Activated naive CD4-positive, alpha-beta T cell treated with anti-CD3 and anti-CD28 coated beads for 36 hours (primary cell): ENCODE data around the gene DNAJA1. TPM values are rescaled to one million over a fixed set of nuclear protein-coding genes. Genes with fewer than 3 reads are reported as not detected.
A peak's percentile ranks its signal among the peaks of the same experiment; 100 is the strongest.

ENCODE experiments used
- CTCF ChIA-PET: fragments of 350-600 bp; sonication (Branson Sonifier 250); formaldehyde crosslinking; loops from one replicate; lab custom pipeline; 2021; ENCODE audit warnings: antibody characterized with exemption; lab: Charles Lee
- DNase-seq: peaks from one replicate; pipeline ENCODE4 v3.0.0-alpha.2; 2020
- H3K27ac Mint-ChIP-seq: one replicate; pipeline ENCODE4 v1.8.0; 2021; ENCODE audit warnings: mild to moderate bottlenecking, mixed read lengths
- H3K27me3 Mint-ChIP-seq: one replicate; pipeline ENCODE4 v1.8.0; 2021; ENCODE audit warnings: low read depth, mixed read lengths
- H3K36me3 Mint-ChIP-seq: one replicate; pipeline ENCODE4 v1.8.0; 2021; ENCODE audit warnings: low read depth, mixed read lengths
- H3K4me1 Mint-ChIP-seq: one replicate; pipeline ENCODE4 v1.8.0; 2021; ENCODE audit warnings: low read depth, mixed read lengths
- H3K4me3 Mint-ChIP-seq: one replicate; pipeline ENCODE4 v1.8.0; 2021; ENCODE audit warnings: mild to moderate bottlenecking, moderate library complexity, mixed read lengths
- H3K9me3 Mint-ChIP-seq: one replicate; pipeline ENCODE4 v1.8.0; 2021; ENCODE audit warnings: mixed read lengths
- intact Hi-C: fragments of 100-400 bp; cut with micrococcal nuclease; formaldehyde crosslinking; loops from one replicate; pipeline ENCODE4 v1.15.1; 2023
- total RNA-seq, 2 experiments: library from RNA; stranded (reverse); gene quantifications; one replicate each; pipeline ENCODE4 v1.2.3, GENCODE V29; 2021

The DNAJA1 gene
- total RNA-seq, 2 experiments from 2014 or later = 110 to 120 TPM

DNA sequence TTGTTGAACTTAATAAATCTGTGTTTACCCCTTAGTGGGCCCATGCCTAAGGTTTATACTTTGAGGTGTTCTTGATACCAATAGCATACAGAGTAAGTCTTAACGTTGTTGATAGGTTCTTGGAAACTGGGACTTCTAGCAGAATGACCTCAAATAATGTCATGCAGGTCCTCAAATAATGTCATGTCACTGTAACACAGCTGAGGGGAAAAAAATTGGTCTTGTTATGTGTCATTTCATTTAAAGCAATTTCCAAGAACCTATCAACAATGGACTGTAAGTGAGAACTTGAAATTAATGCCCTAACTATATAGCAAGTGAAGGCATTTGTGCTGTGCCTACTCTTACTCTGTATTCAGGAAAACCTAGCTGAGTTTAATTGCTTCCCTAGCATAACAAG is 7.2 kb downstream of the DNAJA1 start:
- Mint-ChIP-seq H3K4me1 (peaks cover 59% of the 10 kb centered on the region), H3K27ac (peak overlapping the region; percentile 28), H3K27me3 (no peaks in the 10 kb centered on the region), H3K4me3 (no peak overlapping the region), H3K36me3 (peaks cover 70% of the 10 kb centered on the region), H3K9me3 (no peaks in the 10 kb centered on the region)
- DNase-seq = no peak
- CTCF ChIA-PET = no interaction called here
- intact Hi-C loops = no loop called here

DNA sequence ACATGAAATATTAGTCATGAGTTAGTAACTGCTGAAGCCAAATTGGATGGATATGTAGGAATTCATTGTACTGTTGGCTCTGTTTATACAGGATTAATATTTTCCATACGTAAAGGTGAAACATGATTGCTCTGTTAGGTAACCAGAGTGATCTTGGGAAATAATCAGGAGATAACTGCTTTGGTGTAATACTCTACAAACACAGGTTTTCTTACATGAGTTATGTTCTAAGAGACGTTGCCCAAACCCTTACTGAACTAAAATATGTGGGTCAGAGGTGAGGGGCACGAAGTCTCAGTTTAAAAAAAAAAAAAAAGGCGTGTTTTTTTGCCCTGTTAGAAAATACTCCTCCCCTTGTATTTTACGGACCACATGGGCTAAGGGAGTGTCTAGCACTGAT is 7.8 kb downstream of the DNAJA1 start:
- intact Hi-C loops = no loop called here
- Mint-ChIP-seq H3K4me3 (no peak overlapping the region), H3K4me1 (peaks cover 54% of the 10 kb centered on the region), H3K27me3 (no peaks in the 10 kb centered on the region), H3K27ac (peak overlapping the region; percentile 18), H3K36me3 (peaks cover 72% of the 10 kb centered on the region), H3K9me3 (no peaks in the 10 kb centered on the region)
- DNase-seq = no peak
- CTCF ChIA-PET = no interaction called here

DNA sequence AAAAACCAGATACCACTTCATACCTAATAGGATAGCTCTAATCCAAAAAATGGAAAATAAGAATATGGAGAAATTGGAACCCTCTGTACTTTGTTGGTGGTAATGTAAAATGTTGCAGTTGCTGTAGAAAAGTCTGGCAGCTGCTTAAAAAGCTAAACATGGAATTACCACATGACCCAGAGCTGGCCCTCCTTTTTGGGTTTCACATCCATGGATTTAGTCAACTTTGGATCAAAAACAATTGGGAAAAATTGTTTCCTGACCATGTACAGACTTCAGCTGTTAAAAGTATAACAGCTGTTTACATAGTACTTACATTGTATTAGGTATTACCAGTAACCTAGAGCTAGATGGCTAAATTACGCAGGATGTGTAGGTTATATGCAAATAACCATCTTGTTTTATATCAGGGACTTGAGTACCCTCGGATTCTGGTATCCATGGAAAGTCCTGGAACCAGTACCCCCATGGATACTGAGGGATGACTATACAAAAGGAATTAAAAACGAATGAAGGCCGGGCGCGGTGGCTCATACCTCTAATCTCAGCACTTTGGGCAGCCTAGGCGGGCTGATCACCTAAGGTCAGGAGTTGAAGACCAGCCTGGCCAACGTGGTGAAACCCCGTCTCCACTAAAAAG is 15.8 kb downstream of the DNAJA1 start:
- H3K36me3 Mint-ChIP-seq = peaks cover 37% of the 10 kb centered on the region
- peaks cover 14% of the 10 kb centered on the region for H3K4me1 Mint-ChIP-seq
- no peaks in the 10 kb centered on the region for H3K9me3 Mint-ChIP-seq
- H3K27me3 Mint-ChIP-seq = no peaks in the 10 kb centered on the region
- intact Hi-C loops = no loop called here
- CTCF ChIA-PET = interaction anchor here (1.1 kb wide), 1 partner anchor 13 kb away, joined by 3 read pairs; no protein-coding TSS in a partner anchor
- no peak for DNase-seq
- H3K27ac Mint-ChIP-seq = no peak overlapping the region
- H3K4me3 Mint-ChIP-seq = no peak overlapping the region

DNA sequence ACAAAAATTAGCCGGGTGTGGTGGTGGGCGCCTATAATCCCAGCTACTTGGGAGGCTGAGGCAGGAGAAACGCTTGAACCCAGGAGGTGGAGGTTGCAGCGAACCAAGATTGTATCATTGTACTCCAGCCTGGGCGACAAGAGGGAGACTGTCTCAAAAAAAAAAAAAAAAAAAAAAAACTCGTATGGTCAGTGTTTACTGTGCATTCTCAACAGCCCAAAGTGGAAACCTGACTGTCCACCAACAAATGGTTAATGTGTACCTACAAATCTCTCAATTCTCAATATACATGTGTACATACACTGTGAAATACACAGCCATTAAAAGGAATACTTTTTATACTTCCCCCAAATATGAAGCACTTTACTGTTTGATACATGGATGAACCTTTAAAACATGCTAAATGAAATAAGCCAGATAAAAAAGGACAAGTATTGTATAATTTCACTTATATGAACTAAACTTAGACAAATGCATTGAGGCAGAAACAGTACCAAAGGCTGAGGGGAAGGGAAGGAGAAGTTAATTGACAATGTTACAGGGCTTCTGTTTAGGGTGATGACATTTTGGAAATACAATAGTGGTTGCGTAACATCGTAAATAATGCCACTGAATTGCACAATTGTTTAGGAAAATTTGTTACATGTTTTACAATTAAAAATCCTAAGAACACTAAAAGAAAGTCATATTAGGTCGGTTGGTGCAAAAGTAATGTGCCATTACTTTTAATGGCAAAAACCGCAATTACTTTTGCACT is 16.5 kb downstream of the DNAJA1 start:
- Mint-ChIP-seq H3K36me3 (peaks cover 34% of the 10 kb centered on the region), H3K4me3 (no peak overlapping the region), H3K27ac (no peak overlapping the region), H3K4me1 (peaks cover 14% of the 10 kb centered on the region), H3K27me3 (no peaks in the 10 kb centered on the region), H3K9me3 (no peaks in the 10 kb centered on the region)
- CTCF ChIA-PET = no interaction called here
- intact Hi-C loops = no loop called here
- no peak for DNase-seq

DNA sequence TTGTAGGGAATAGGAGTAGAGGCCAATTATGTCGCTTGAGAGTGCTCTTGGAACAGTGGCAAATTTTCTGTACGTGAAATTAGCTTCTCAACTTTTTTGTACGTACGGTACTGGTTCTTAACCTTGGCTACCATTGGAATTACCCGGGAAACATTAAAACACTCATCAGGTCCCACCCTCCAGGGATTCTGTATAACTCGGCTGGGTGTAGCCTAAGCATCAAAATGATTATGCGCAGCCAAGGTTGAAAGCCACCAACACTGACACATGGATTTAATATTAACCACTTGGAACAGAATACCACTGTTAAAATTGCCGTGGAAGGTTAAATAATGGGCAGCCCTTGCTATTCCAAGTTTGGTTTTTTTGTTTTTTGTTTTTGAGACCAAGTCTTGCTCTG is 17.4 kb downstream of the DNAJA1 start:
- peaks cover 14% of the 10 kb centered on the region for H3K4me1 Mint-ChIP-seq
- intact Hi-C loops = no loop called here
- H3K36me3 Mint-ChIP-seq = peaks cover 32% of the 10 kb centered on the region
- no peaks in the 10 kb centered on the region for H3K27me3 Mint-ChIP-seq
- CTCF ChIA-PET = no interaction called here
- H3K9me3 Mint-ChIP-seq = no peaks in the 10 kb centered on the region
- no peak overlapping the region for H3K27ac Mint-ChIP-seq
- DNase-seq = no peak
- H3K4me3 Mint-ChIP-seq = no peak overlapping the region

DNA sequence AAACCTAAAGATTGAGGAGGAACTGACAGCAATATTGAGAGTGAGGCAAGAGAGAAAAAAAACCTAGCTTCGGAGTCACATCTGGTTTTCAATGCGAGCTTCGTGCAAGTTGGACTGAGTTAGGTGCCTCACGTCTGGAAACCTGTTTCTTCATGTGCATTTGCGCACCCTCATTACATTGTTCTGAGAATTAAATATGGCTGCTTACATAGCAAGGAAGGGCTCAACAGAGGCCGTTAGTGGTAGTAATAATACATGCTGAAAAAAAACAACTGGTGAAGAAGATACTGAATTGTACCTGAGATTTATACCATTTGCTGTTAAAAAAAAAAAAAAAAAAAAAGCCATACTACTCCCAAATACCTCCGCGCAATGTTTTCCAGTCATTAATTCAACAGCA is 18.6 kb downstream of the DNAJA1 start:
- no peak for DNase-seq
- intact Hi-C loops = loop anchor here (1.0 kb wide), 4 partner anchors 18 to 182 kb away; partner anchors contain the start of genes APTX, DNAJA1 and SMU1
- CTCF ChIA-PET = interaction anchor here (0.7 kb wide), 1 partner anchor 438 kb away, joined by 3 read pairs; no protein-coding TSS in a partner anchor
- Mint-ChIP-seq H3K9me3 (no peaks in the 10 kb centered on the region), H3K36me3 (peaks cover 24% of the 10 kb centered on the region), H3K27me3 (no peaks in the 10 kb centered on the region), H3K27ac (peak overlapping the region; percentile 72), H3K4me1 (peaks cover 14% of the 10 kb centered on the region), H3K4me3 (peak overlapping the region; percentile 71)

DNA sequence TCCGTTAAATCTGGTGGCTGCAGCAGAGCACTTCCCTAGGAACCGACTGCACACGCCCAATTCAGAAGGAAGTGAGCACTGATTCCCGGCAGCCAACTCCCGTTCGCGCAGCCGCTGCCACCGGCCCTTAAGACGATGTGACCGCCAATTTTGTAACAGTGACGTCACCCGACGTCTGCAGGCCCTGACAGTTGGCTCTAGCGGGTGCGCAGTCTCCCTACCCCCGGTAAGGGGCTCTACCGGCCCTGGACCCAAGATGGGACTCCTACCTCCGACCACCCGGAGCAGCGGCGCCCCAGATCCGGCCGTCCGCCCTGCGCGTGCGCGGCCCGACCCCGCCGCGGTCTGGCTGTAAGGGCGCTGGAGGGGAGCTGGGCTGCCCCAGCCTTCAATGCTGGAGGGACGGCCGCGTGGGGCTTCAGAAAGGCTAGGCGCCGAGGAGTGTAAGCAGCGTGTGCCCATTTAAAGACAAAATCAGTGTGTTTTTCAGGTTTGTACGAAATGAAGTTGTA is 19.1 kb downstream of the DNAJA1 start:
- intact Hi-C loops = loop anchor here (1.0 kb wide), 4 partner anchors 19 to 181 kb away; partner anchors contain the start of genes APTX, DNAJA1 and SMU1
- peak; percentile 85 for DNase-seq
- Mint-ChIP-seq H3K4me1 (peaks cover 17% of the 10 kb centered on the region), H3K27ac (peak overlapping the region; percentile 72), H3K9me3 (no peaks in the 10 kb centered on the region), H3K4me3 (peak overlapping the region; percentile 71), H3K27me3 (no peaks in the 10 kb centered on the region), H3K36me3 (peaks cover 24% of the 10 kb centered on the region)
- CTCF ChIA-PET = interaction anchor here (0.7 to 1.0 kb wide), 2 partner anchors 403 to 439 kb away, joined by 3 read pairs; no protein-coding TSS in a partner anchor

DNA sequence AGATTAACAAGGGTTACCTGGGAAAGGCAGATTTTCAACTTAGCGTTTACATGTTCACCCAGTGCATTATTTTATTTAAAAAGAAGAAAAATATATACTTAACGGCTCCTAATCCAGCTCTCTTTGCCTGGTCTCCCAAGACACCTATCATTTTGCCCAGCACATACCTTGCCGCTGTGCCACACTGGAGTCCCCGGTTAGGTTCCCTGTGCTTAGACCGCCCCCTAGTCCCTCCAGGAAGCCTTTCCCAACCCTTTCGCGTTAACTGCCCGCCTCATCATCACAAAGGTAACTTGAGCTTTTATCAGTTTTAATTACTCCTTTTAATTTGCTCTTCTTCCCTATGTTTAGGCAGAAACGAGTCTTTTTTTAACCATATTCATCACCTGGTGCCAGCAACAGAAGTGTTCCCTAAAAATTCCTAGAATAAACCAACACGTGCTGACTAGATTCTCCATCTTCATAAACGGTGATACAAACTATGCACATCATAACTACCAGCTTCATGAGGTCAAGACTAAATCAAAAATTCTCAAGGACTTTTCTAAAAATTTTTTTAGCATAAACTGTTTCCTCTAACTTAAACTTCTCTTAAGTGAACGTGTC is 19.7 kb downstream of the DNAJA1 start:
- peak; percentile 30 for DNase-seq

DNA sequence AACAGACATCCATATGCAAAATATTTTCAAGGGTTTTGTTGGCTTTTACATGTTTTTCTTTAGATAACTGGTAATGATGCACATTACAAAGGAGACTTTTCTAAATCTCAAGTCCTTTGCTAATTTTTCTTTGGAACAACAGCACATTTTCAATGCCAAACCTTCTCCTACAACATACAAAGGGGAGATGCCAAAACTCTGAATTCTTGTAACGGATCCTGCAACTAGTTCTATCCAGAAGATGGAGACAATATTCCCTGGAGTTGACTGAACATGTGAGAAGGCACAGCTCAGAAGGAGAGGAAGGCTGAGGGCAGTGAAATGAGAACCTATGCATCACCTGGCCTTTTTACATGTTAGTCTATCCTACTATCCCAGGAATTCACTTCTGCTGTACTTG is 21.0 kb downstream of the DNAJA1 start:
- Mint-ChIP-seq H3K27ac (no peak overlapping the region), H3K36me3 (peaks cover 28% of the 10 kb centered on the region), H3K4me3 (no peak overlapping the region), H3K27me3 (no peaks in the 10 kb centered on the region), H3K9me3 (no peaks in the 10 kb centered on the region), H3K4me1 (peaks cover 27% of the 10 kb centered on the region)
- intact Hi-C loops = no loop called here
- CTCF ChIA-PET = no interaction called here
- DNase-seq = no peak

More for the DNA sequence above, 19.7 kb downstream of the DNAJA1 start:
- Mint-ChIP-seq H3K27me3 (no peaks in the 10 kb centered on the region), H3K4me3 (peak overlapping the region; percentile 71), H3K27ac (no peak overlapping the region), H3K9me3 (no peaks in the 10 kb centered on the region), H3K4me1 (peaks cover 22% of the 10 kb centered on the region), H3K36me3 (peaks cover 23% of the 10 kb centered on the region)
- intact Hi-C loops = loop anchor here (1.0 kb wide), 4 partner anchors 19 to 181 kb away; partner anchors contain the start of genes APTX, DNAJA1 and SMU1
- CTCF ChIA-PET = interaction anchor here (0.6 to 1.0 kb wide), 2 partner anchors 402 to 457 kb away, joined by 3 read pairs; no protein-coding TSS in a partner anchor

DNA sequence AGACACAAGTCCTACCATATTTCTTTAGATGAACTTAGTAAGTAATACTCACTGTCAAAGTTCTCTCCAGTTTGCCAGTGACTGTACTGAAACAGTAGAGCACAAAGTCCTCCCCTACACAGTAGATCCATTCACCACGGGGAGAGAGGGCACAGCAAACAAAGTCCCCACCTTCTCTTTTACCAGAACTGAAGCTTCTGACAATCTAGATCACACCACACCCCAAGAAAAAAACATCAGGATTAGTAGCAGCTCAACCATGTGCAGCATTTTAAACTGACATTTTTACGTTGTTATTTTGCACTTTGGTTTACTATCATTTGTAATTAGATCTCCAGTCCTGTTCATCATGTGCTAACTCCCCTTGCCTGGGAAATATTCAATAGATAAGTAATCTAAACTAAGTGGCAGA is 23.0 kb downstream of the DNAJA1 start:
- CTCF ChIA-PET = no interaction called here
- H3K4me3 Mint-ChIP-seq = no peak overlapping the region
- no peaks in the 10 kb centered on the region for H3K27me3 Mint-ChIP-seq
- peaks cover 27% of the 10 kb centered on the region for H3K4me1 Mint-ChIP-seq
- H3K9me3 Mint-ChIP-seq = no peaks in the 10 kb centered on the region
- intact Hi-C loops = no loop called here
- peaks cover 35% of the 10 kb centered on the region for H3K36me3 Mint-ChIP-seq
- H3K27ac Mint-ChIP-seq = no peak overlapping the region
- DNase-seq = no peak

DNA sequence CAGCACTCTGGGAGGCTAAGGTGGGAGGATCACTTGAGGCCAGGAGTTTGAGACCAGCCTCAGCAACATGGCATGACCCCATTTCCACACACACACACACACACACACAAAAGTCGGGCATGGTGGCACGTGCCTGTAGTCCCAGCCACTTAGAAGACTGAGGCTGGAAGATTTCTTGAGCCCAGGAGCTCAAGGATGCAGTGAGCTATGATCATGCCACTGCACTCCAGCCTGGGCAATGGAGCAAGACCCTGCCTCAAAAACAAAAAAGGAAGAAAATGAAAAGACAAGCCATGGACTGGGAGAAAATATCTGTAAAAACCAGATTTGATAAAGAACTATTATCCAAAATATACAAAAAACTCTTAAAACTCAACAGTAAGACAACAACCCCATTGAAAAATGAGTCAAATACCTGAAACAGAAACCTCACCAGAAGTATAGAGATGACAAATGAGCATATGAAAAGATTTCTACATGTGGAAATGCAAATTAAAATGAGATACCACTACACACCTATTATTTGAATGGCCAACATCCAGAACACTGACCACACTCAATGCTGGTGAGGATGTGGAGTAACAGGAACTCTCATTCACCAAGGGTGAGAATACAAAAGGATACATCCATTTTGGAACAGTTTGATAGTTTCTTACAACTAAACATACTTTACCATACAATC is 24.7 kb downstream of the DNAJA1 start:
- no peaks in the 10 kb centered on the region for H3K9me3 Mint-ChIP-seq
- H3K4me3 Mint-ChIP-seq = no peak overlapping the region
- H3K27ac Mint-ChIP-seq = peak overlapping the region; percentile 26
- intact Hi-C loops = loop anchor here (1.0 kb wide), 2 partner anchors 25 to 26 kb away; partner anchors contain the start of genes DNAJA1 and SMU1
- no peaks in the 10 kb centered on the region for H3K27me3 Mint-ChIP-seq
- peaks cover 35% of the 10 kb centered on the region for H3K36me3 Mint-ChIP-seq
- no peak for DNase-seq
- H3K4me1 Mint-ChIP-seq = peaks cover 15% of the 10 kb centered on the region
- CTCF ChIA-PET = no interaction called here
